GM12878 (cell line): ENCODE data around the gene TGM5. TPM values are rescaled to one million over a fixed set of nuclear protein-coding genes. Genes with fewer than 3 reads are reported as not detected.

ENCODE experiments used
- ATAC-seq: fragments of 200-7000 bp; cut with Tn5 transposase; 3 replicates; pipeline ENCODE4 v1.9.1; 2020; ENCODE audit warnings: mild to moderate bottlenecking, moderate library complexity
- BruUV-seq: library from RNA; stranded (reverse); fragments of 400-500 nt; replicated peaks from 2 replicates; lab custom pipeline; 2021; lab: Mats Ljungman, UMichigan
- CTCF ChIA-PET: fragments of 300-600 bp; sonication (Branson Sonifier 250); formaldehyde crosslinking; extraction: SDS; loops from one replicate; lab custom pipeline; 2021; ENCODE audit warnings: inconsistent platforms; lab: Yijun Ruan, JAX
- POLR2A ChIA-PET: fragments of 350-600 bp; formaldehyde crosslinking; extraction: SDS; loops from one replicate; lab custom pipeline; 2021; ENCODE audit warnings: inconsistent platforms; lab: Charles Lee
- RAD21 ChIA-PET: fragments of 300-600 bp; sonication (Branson Sonifier 250); formaldehyde crosslinking; loops from one replicate; lab custom pipeline; 2023; ENCODE audit warnings: antibody characterized with exemption; ENCODE audit not compliant: unreplicated experiment; lab: Charles Lee
- SMC1A ChIA-PET: fragments of 300-600 bp; sonication (Branson Sonifier 250); formaldehyde crosslinking; loops from one replicate; lab custom pipeline; 2023; ENCODE audit not compliant: unreplicated experiment, uncharacterized antibody; lab: Charles Lee
- DNase-seq: peaks from one replicate; pipeline ENCODE4 v3.0.0-alpha.2; 2011; ENCODE audit warnings: low read depth, low spot score
- FAIRE-seq: peaks from 3 replicates; lab custom pipeline; 2011; peaks lifted over from hg19 to GRCh38; lab: Jason Lieb, UNC
- H2AFZ ChIP-seq: 2 replicates; pipeline ENCODE4 v1.6.0; 2011; ENCODE audit warnings: low read depth, low read length, control low read depth; ENCODE audit not compliant: control insufficient read depth
- H3K27ac ChIP-seq: 2 replicates; pipeline ENCODE4 v1.5.1; 2011; ENCODE audit warnings: control low read depth; ENCODE audit not compliant: control insufficient read depth, insufficient read depth
- H3K27me3 ChIP-seq, 2 experiments: replicated peaks in 1 of 2; 2 replicates each; pipeline versions ENCODE4 v1.6.0 to v1.6.1; 2011; ENCODE audit warnings: low read length in 1 of 2; ENCODE audit not compliant: control insufficient read depth in 2 of 2, insufficient read depth in 2 of 2
- H3K36me3 ChIP-seq, 2 experiments: 2 replicates each; pipeline ENCODE4 v1.5.1; 2011; ENCODE audit warnings: low read length in 1 of 2; ENCODE audit not compliant: control insufficient read depth in 2 of 2, insufficient read depth in 2 of 2
- H3K4me1 ChIP-seq: 2 replicates; pipeline ENCODE4 v1.6.1; 2011; ENCODE audit warnings: mild to moderate bottlenecking, low read length, moderate library complexity, mixed read lengths; ENCODE audit not compliant: control insufficient read depth, insufficient read depth
- H3K4me2 ChIP-seq: 2 replicates; pipeline ENCODE4 v1.6.0; 2011; ENCODE audit warnings: control low read depth; ENCODE audit not compliant: control insufficient read depth, insufficient read depth
- H3K4me3 ChIP-seq: fragments of 200-600 bp; sonication (generic); 2 replicates; pipeline ENCODE4 v1.5.1; 2016
- H3K79me2 ChIP-seq: 2 replicates; pipeline ENCODE4 v1.6.0; 2011; ENCODE audit warnings: low read length; ENCODE audit not compliant: control insufficient read depth, insufficient read depth
- H3K9ac ChIP-seq: 2 replicates; pipeline ENCODE4 v1.8.0; 2011; ENCODE audit warnings: low read length, control low read depth, mixed read lengths; ENCODE audit not compliant: control insufficient read depth, insufficient read depth
- H3K9me3 ChIP-seq: replicated peaks from 3 replicates; pipeline ENCODE4 v1.5.1; 2011; ENCODE audit warnings: mild to moderate bottlenecking, low read length; ENCODE audit not compliant: control insufficient read depth, insufficient read depth
- H4K20me1 ChIP-seq: 2 replicates; pipeline ENCODE4 v1.6.0; 2011; ENCODE audit not compliant: control insufficient read depth, insufficient read depth
- KAT2A ChIP-seq: conservative IDR thresholded peaks from 2 replicates; pipeline ENCODE4 v1.6.1; 2011; ENCODE audit warnings: low read depth, low read length; ENCODE audit not compliant: control insufficient read depth
- REST ChIP-seq: IDR thresholded peaks from 2 replicates; pipeline ENCODE4 v1.6.1; 2012; ENCODE audit warnings: mild to moderate bottlenecking, low read depth, low read length
- SREBF2 ChIP-seq: IDR thresholded peaks from 2 replicates; pipeline ENCODE4 v1.6.1; 2012; ENCODE audit warnings: mild to moderate bottlenecking, low read length
- TCF12 ChIP-seq: IDR thresholded peaks from 2 replicates; pipeline ENCODE4 v1.6.1; 2011; ENCODE audit warnings: low read depth, mild to moderate bottlenecking, low read length
- WGBS: methylation state at CpG from one replicate; pipeline ENCODE4 v1.1.6; 2016; ENCODE audit warnings: low lambda C conversion rate; ENCODE audit not compliant: insufficient replicate concordance, insufficient coverage; ENCODE audit errors: missing lambda C conversion rate; 5-methylcytosine and 5-hydroxymethylcytosine counted together
- in situ Hi-C: fragments of 300-500 bp; cut with MboI; formaldehyde crosslinking; loops from 9 replicates; pipeline ENCODE4 v1.14.3; 2018; ENCODE audit warnings: mixed read lengths
- intact Hi-C: fragments of 100-400 bp; cut with micrococcal nuclease; formaldehyde crosslinking; loops from one replicate; pipeline ENCODE4 v1.14.2; 2022; ENCODE audit not compliant: unreplicated experiment
- polyA plus RNA-seq, 11 experiments: library from polyadenylated mRNA; depleted of rRNA in 4 of 11; unstranded in 6 of 11; stranded (reverse) in 5 of 11; fragments of >200 nt; fragmentation: Nextera tagmentation in 4 of 11; fragmentation: Illumina TruSeq in 1 of 11; extraction: Ambion mirVana in 4 of 11; extraction: Trizol in 1 of 11; gene quantifications; 1 replicate in 1 of 11; 2 replicates in 10 of 11; pipeline versions ENCODE4 v1.2.1 to v1.2.3, GENCODE V29; 2011 to 2016; ENCODE audit warnings: inconsistent platforms in 2 of 11, missing spikeins in 2 of 11, low read depth in 1 of 11
- total RNA-seq, 4 experiments: library from RNA; depleted of rRNA in 3 of 4; stranded (reverse); fragments of >200 nt in 3 of 4; fragmentation: Illumina TruSeq in 1 of 4; extraction: Trizol in 1 of 4; gene quantifications; 2 replicates each; pipeline versions ENCODE4 v1.2.1 to v1.2.3, GENCODE V29; 2013 to 2021
- TF ChIP-seq, protein P1 (sequence below): IDR thresholded peaks from 2 replicates; pipeline ENCODE4 v1.6.1; 2011; ENCODE audit warnings: mild to moderate bottlenecking, low read depth, low read length, moderate library complexity; ENCODE audit not compliant: insufficient replicate concordance

TGM5 gene
- total and polyA plus RNA-seq, 10 of the 15 experiments (the other 5 are each of a cell fraction or from before 2014, with no cell fraction given): 4.4 to 27.1 (median 5.6) TPM

DNA sequence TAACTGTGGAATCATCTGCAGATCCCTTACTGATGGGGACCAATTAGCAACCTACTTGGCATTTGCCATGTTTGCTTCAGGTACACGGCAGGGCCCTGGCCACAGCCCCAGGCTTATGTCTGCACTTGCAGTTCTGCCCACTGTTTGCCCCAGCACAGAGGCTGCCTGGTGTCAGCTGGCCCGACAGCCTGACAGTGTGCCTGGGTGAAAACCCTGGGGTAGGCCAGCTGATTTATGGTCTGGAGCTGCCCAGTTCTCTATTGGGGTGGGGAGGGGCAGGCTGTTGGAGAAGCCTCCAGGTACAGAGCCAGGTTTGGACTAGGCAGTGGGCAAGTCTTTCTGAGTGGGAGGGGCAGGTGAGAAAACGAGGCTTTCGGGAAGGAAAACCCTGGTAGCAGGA is 11.2 kb upstream of the TGM5 start (continued):
- TF ChIP-seq KAT2A (no peak), REST (no peak)
- TF ChIP-seq, protein P1, sequence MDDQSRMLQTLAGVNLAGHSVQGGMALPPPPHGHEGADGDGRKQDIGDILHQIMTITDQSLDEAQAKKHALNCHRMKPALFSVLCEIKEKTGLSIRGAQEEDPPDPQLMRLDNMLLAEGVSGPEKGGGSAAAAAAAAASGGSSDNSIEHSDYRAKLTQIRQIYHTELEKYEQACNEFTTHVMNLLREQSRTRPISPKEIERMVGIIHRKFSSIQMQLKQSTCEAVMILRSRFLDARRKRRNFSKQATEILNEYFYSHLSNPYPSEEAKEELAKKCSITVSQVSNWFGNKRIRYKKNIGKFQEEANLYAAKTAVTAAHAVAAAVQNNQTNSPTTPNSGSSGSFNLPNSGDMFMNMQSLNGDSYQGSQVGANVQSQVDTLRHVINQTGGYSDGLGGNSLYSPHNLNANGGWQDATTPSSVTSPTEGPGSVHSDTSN: no peak
- TF ChIP-seq, all 136 proteins: peak for 0

- no TSS peak for BruUV-seq
- ATAC-seq (no peak), FAIRE-seq (no peak), DNase-seq (no peak)
- Histone ChIP-seq H3K79me2 (no peaks in the 10 kb centered on the region), H3K27ac (no peak overlapping the region), H3K9me3 (no peaks in the 10 kb centered on the region), H3K27me3 (no peaks in the 10 kb centered on the region), H3K4me1 (no peaks in the 10 kb centered on the region), H3K9ac (no peak overlapping the region), H4K20me1 (no peaks in the 10 kb centered on the region), H2AFZ (no peak overlapping the region; the same call in 1 of the 2 replicates), H3K4me2 (no peak overlapping the region), H3K36me3 (no peaks in the 10 kb centered on the region), H3K4me3 (no peak overlapping the region)
- intact Hi-C loops (no loop called here), in situ Hi-C loops (no loop called here)
- CTCF ChIA-PET: interaction anchor here (1.7 to 21.1 kb wide), 3 partner anchors 9 to 50 kb away, joined by 4 to 518 read pairs (median 19); partner anchors contain the start of gene EPB42
- POLR2A ChIA-PET: no interaction called here
- TF ChIP-seq TCF12 (peak; percentile 45; the same call in 1 of the 2 replicates), SREBF2 (no peak)
- RAD21 ChIA-PET: interaction anchor here (0.6 to 2.3 kb wide), 3 partner anchors 8 to 83 kb away, joined by 4 to 11 read pairs (median 9); no protein-coding TSS in a partner anchor
- SMC1A ChIA-PET: interaction anchor here (1.6 to 1.7 kb wide), 2 partner anchors 8 to 52 kb away, joined by 9 to 12 read pairs; no protein-coding TSS in a partner anchor
- 8% methylated on average over 10 of the region's 10 CpGs for WGBS
Measured at GRCh38 chr15:43277231-43277823, 10.6 kb upstream of the TGM5 start.
